CD4-positive, alpha-beta memory T cell (primary cell): ENCODE data around the gene CHN2. TPM values are rescaled to one million over a fixed set of nuclear protein-coding genes. Genes with fewer than 3 reads are reported as not detected.

Experiments
- CTCF ChIA-PET: fragments of 350-600 bp; sonication (Branson Sonifier 250); formaldehyde crosslinking; loops from one replicate; lab custom pipeline; 2021; ENCODE audit warnings: inconsistent platforms; ENCODE audit not compliant: partially characterized antibody; lab: Charles Lee
- POLR2A ChIA-PET: fragments of 350-600 bp; sonication (Branson Sonifier 250); formaldehyde crosslinking; loops from one replicate; lab custom pipeline; 2021; ENCODE audit not compliant: partially characterized antibody; lab: Charles Lee
- DNase-seq, 5 donors: peaks; one replicate each; pipeline versions ENCODE4 v3.0.0 to v3.0.0-alpha.2; 2020 to 2022; ENCODE audit warnings: mixed read lengths in 1 of 5
- H3K27ac ChIP-seq: one replicate; pipeline ENCODE4 v1.7.0; 2013; ENCODE audit warnings: low read depth, low read length
- H3K27me3 ChIP-seq: 2 replicates; pipeline ENCODE4 v1.7.0; 2013; ENCODE audit warnings: mild to moderate bottlenecking, low read length, moderate library complexity; ENCODE audit not compliant: insufficient read depth
- H3K36me3 ChIP-seq: 2 replicates; pipeline ENCODE4 v1.7.0; 2013; ENCODE audit warnings: mild to moderate bottlenecking, low read length, moderate library complexity; ENCODE audit not compliant: insufficient read depth
- H3K4me1 ChIP-seq: 2 replicates; pipeline ENCODE4 v1.7.0; 2013; ENCODE audit warnings: mild to moderate bottlenecking, low read length, moderate library complexity; ENCODE audit not compliant: insufficient read depth
- H3K4me3 ChIP-seq, 2 donors: one replicate each; pipeline ENCODE4 v1.7.0; 2013; ENCODE audit warnings: low read length in 2 of 2, mild to moderate bottlenecking in 1 of 2
- H3K9me3 ChIP-seq, 2 donors: one replicate each; pipeline ENCODE4 v1.7.0; 2013; ENCODE audit warnings: low read length in 2 of 2, control low read depth in 1 of 2; ENCODE audit not compliant: control insufficient read depth in 1 of 2
- H3K27ac Mint-ChIP-seq, 7 donors: one replicate each; pipeline ENCODE4 v1.8.0; 2020 to 2021; ENCODE audit warnings: mixed read lengths in 7 of 7, mild to moderate bottlenecking in 6 of 7, inconsistent platforms in 3 of 7, moderate library complexity in 3 of 7
- H3K27me3 Mint-ChIP-seq, 2 donors: one replicate each; pipeline ENCODE4 v1.8.0; 2020 to 2021; ENCODE audit warnings: mixed read lengths in 2 of 2
- H3K36me3 Mint-ChIP-seq, 2 donors: one replicate each; pipeline ENCODE4 v1.8.0; 2020 to 2021; ENCODE audit warnings: mixed read lengths in 2 of 2, inconsistent platforms in 1 of 2, mild to moderate bottlenecking in 1 of 2
- H3K4me1 Mint-ChIP-seq, 4 donors: one replicate each; pipeline ENCODE4 v1.8.0; 2020 to 2021; ENCODE audit warnings: mixed read lengths in 4 of 4, mild to moderate bottlenecking in 1 of 4
- H3K4me3 Mint-ChIP-seq, 8 donors: one replicate each; pipeline ENCODE4 v1.8.0; 2020 to 2021; ENCODE audit warnings: mixed read lengths in 8 of 8, mild to moderate bottlenecking in 7 of 8, moderate library complexity in 6 of 8, inconsistent platforms in 3 of 8
- H3K9me3 Mint-ChIP-seq, 8 donors: one replicate each; pipeline ENCODE4 v1.8.0; 2020 to 2021; ENCODE audit warnings: mixed read lengths in 8 of 8, mild to moderate bottlenecking in 5 of 8, inconsistent platforms in 3 of 8, moderate library complexity in 1 of 8
- intact Hi-C: fragments of 100-400 bp; cut with micrococcal nuclease; formaldehyde crosslinking; loops from one replicate; pipeline ENCODE4 v1.15.1; 2023
- polyA plus RNA-seq, 2 donors: library from polyadenylated mRNA; unstranded; fragments of 300-500 nt; fragmentation: Illumina TruSeq; gene quantifications; one replicate each; pipeline ENCODE4 v1.2.3, GENCODE V29; 2021
- total RNA-seq, 2 experiments: library from RNA; stranded (reverse); gene quantifications; one replicate each; pipeline ENCODE4 v1.2.3, GENCODE V29; 2021

The CHN2 gene
- total and polyA plus RNA-seq, 4 experiments from 2014 or later: 1.8 to 7.6 (median 3.5) TPM

GRCh38 chr7:29421010-29421956 lies 226.7 kb downstream of the CHN2 start:
- no peak overlapping the region for H3K27ac Mint-ChIP-seq
- CTCF ChIA-PET: interaction anchor here (0.7 to 3.5 kb wide), 3 partner anchors 11 to 509 kb away, joined by 3 to 26 read pairs (median 3); no protein-coding TSS in a partner anchor

GRCh38 chr7:29422829-29423228 lies 228.3 kb downstream of the CHN2 start:
- CTCF ChIA-PET: interaction anchor here (1.5 to 3.5 kb wide), 2 partner anchors 13 to 502 kb away, joined by 3 to 26 read pairs; no protein-coding TSS in a partner anchor

More at GRCh38 chr7:29421010-29421956, 226.7 kb downstream of the CHN2 start:
- POLR2A ChIA-PET: no interaction called here
- H3K4me3 ChIP-seq: no peak overlapping the region
- no peaks in the 10 kb centered on the region for H3K36me3 Mint-ChIP-seq
- no peaks in the 10 kb centered on the region for H3K4me1 Mint-ChIP-seq
- no peak overlapping the region for H3K27ac ChIP-seq
- intact Hi-C loops: no loop called here
- no peaks in the 10 kb centered on the region for H3K9me3 ChIP-seq
- no peaks in the 10 kb centered on the region for H3K4me1 ChIP-seq
- no peaks in the 10 kb centered on the region for H3K9me3 Mint-ChIP-seq
- no peaks in the 10 kb centered on the region for H3K36me3 ChIP-seq
- no peaks in the 10 kb centered on the region for H3K27me3 ChIP-seq
- H3K27me3 Mint-ChIP-seq: peaks cover 0 to 2% of the 10 kb centered on the region in 2 donors
- DNase-seq: no peak
- no peak overlapping the region for H3K4me3 Mint-ChIP-seq

GRCh38 chr7:29424295-29424983 lies 229.9 kb downstream of the CHN2 start:
- no peaks in the 10 kb centered on the region for H3K27me3 ChIP-seq
- H3K27ac Mint-ChIP-seq: no peak overlapping the region
- H3K36me3 Mint-ChIP-seq: no peaks in the 10 kb centered on the region
- CTCF ChIA-PET: interaction anchor here (3.5 kb wide), 1 partner anchor 14 kb away, joined by 26 read pairs; no protein-coding TSS in a partner anchor
- H3K27ac ChIP-seq: no peak overlapping the region
- no peak overlapping the region for H3K4me3 Mint-ChIP-seq
- no peak overlapping the region for H3K4me3 ChIP-seq
- POLR2A ChIA-PET: no interaction called here
- no peaks in the 10 kb centered on the region for H3K4me1 ChIP-seq
- intact Hi-C loops: no loop called here
- H3K9me3 Mint-ChIP-seq: no peaks in the 10 kb centered on the region
- no peak for DNase-seq
- no peaks in the 10 kb centered on the region for H3K36me3 ChIP-seq
- no peaks in the 10 kb centered on the region for H3K4me1 Mint-ChIP-seq
- no peaks in the 10 kb centered on the region for H3K27me3 Mint-ChIP-seq
- H3K9me3 ChIP-seq: no peaks in the 10 kb centered on the region

More at GRCh38 chr7:29422829-29423228, 228.3 kb downstream of the CHN2 start:
- Histone ChIP-seq H3K4me1 (no peaks in the 10 kb centered on the region), H3K27ac (no peak overlapping the region), H3K9me3 (no peaks in the 10 kb centered on the region), H3K4me3 (no peak overlapping the region), H3K27me3 (no peaks in the 10 kb centered on the region), H3K36me3 (no peaks in the 10 kb centered on the region)
- Mint-ChIP-seq H3K9me3 (no peaks in the 10 kb centered on the region), H3K4me1 (no peaks in the 10 kb centered on the region), H3K4me3 (no peak overlapping the region), H3K36me3 (no peaks in the 10 kb centered on the region), H3K27me3 (no peaks in the 10 kb centered on the region), H3K27ac (no peak overlapping the region)
- POLR2A ChIA-PET: no interaction called here
- intact Hi-C loops: no loop called here
- no peak for DNase-seq

GRCh38 chr7:29424984-29425309 lies 230.4 kb downstream of the CHN2 start:
- DNase-seq: no peak
- ChIA-PET CTCF (no interaction called here), POLR2A (no interaction called here)
- H3K27me3 Mint-ChIP-seq: no peaks in the 10 kb centered on the region
- no peaks in the 10 kb centered on the region for H3K27me3 ChIP-seq
- no peaks in the 10 kb centered on the region for H3K9me3 Mint-ChIP-seq
- H3K36me3 Mint-ChIP-seq: no peaks in the 10 kb centered on the region
- H3K4me3 ChIP-seq: no peak overlapping the region
- no peak overlapping the region for H3K4me3 Mint-ChIP-seq
- peak overlapping the region in 1 of 7 donors; percentile 48 for H3K27ac Mint-ChIP-seq
- no peak overlapping the region for H3K27ac ChIP-seq
- no peaks in the 10 kb centered on the region for H3K9me3 ChIP-seq
- intact Hi-C loops: no loop called here
- no peaks in the 10 kb centered on the region for H3K36me3 ChIP-seq
- H3K4me1 ChIP-seq: no peaks in the 10 kb centered on the region
- no peaks in the 10 kb centered on the region for H3K4me1 Mint-ChIP-seq

- H3K27me3 ChIP-seq: no peaks in the 10 kb centered on the region
- no peaks in the 10 kb centered on the region for H3K27me3 Mint-ChIP-seq
- intact Hi-C loops: no loop called here
- H3K4me1 Mint-ChIP-seq: no peaks in the 10 kb centered on the region
- POLR2A ChIA-PET: no interaction called here
- H3K27ac Mint-ChIP-seq: no peak overlapping the region
- no peaks in the 10 kb centered on the region for H3K36me3 Mint-ChIP-seq
- no peaks in the 10 kb centered on the region for H3K9me3 ChIP-seq
- H3K9me3 Mint-ChIP-seq: no peaks in the 10 kb centered on the region
- CTCF ChIA-PET: interaction anchor here (1.2 kb wide), 1 partner anchor 20 kb away, joined by 3 read pairs; no protein-coding TSS in a partner anchor
- H3K4me3 Mint-ChIP-seq: no peak overlapping the region
- no peaks in the 10 kb centered on the region for H3K36me3 ChIP-seq
- no peak overlapping the region for H3K27ac ChIP-seq
- no peaks in the 10 kb centered on the region for H3K4me1 ChIP-seq
- no peak overlapping the region for H3K4me3 ChIP-seq
- DNase-seq: no peak
Observed at GRCh38 chr7:29426587-29426986, 232.0 kb downstream of the CHN2 start.

- CTCF ChIA-PET: no interaction called here
- Histone ChIP-seq H3K9me3 (no peaks in the 10 kb centered on the region), H3K36me3 (no peaks in the 10 kb centered on the region), H3K4me1 (no peaks in the 10 kb centered on the region), H3K27ac (no peak overlapping the region), H3K27me3 (no peaks in the 10 kb centered on the region), H3K4me3 (no peak overlapping the region)
- POLR2A ChIA-PET: no interaction called here
- H3K4me3 Mint-ChIP-seq: no peak overlapping the region
- no peaks in the 10 kb centered on the region for H3K9me3 Mint-ChIP-seq
- no peak for DNase-seq
- intact Hi-C loops: no loop called here
- H3K4me1 Mint-ChIP-seq: no peaks in the 10 kb centered on the region
- no peak overlapping the region for H3K27ac Mint-ChIP-seq
- H3K36me3 Mint-ChIP-seq: no peaks in the 10 kb centered on the region
- no peaks in the 10 kb centered on the region for H3K27me3 Mint-ChIP-seq
Observed at GRCh38 chr7:29429401-29429800, 234.8 kb downstream of the CHN2 start.

GRCh38 chr7:29430279-29430949 lies 235.8 kb downstream of the CHN2 start:
- Histone ChIP-seq H3K4me1 (no peaks in the 10 kb centered on the region), H3K9me3 (no peaks in the 10 kb centered on the region), H3K27me3 (no peaks in the 10 kb centered on the region), H3K4me3 (no peak overlapping the region), H3K36me3 (no peaks in the 10 kb centered on the region), H3K27ac (no peak overlapping the region)
- Mint-ChIP-seq H3K36me3 (no peaks in the 10 kb centered on the region), H3K27me3 (no peaks in the 10 kb centered on the region), H3K4me1 (no peaks in the 10 kb centered on the region), H3K9me3 (no peaks in the 10 kb centered on the region), H3K27ac (no peak overlapping the region), H3K4me3 (no peak overlapping the region)
- ChIA-PET POLR2A (interaction anchor here (0.7 kb wide), 1 partner anchor 300 kb away, joined by 4 read pairs; no protein-coding TSS in a partner anchor), CTCF (no interaction called here)
- DNase-seq: no peak
- intact Hi-C loops: no loop called here
